NCI-H1105 (cell line): ENCODE results near the gene STON2.
"Not testable (repeated sequence)": the region's sequence is repeated elsewhere in the genome, so short reads cannot be mapped to it uniquely, and the experiment has no call there.

Experiments
- DNase-seq: peaks from one replicate; lab custom pipeline; 2025; lab: John Stamatoyannopoulos, UW

Gene STON2

GRCh38 chr14:81400202-81400678, at the start of gene STON2:
Gene STON2 (minus strand): TSS chr14:81400324. CDS start chr14:81398382, 1,942 bp downstream.
- peak; percentile 84 for DNase-seq

- no peak for DNase-seq
Observed at GRCh38 chr14:81449576-81449975, 49.5 kb upstream of the STON2 start.

GRCh38 chr14:81449114-81449513, 49.0 kb upstream of the STON2 start:
- no peak for DNase-seq

GRCh38 chr14:81447021-81447764, 47.1 kb upstream of the STON2 start:
- DNase-seq: no peak

- DNase-seq: no peak
Observed at GRCh38 chr14:81446279-81447007, 46.3 kb upstream of the STON2 start.

GRCh38 chr14:81441626-81442134, 41.6 kb upstream of the STON2 start:
- DNase-seq: no peak

GRCh38 chr14:81440041-81440440, 39.9 kb upstream of the STON2 start:
- no peak for DNase-seq

- no peak for DNase-seq
Observed at GRCh38 chr14:81437244-81437643, 37.1 kb upstream of the STON2 start.

GRCh38 chr14:81436296-81437138, 36.4 kb upstream of the STON2 start:
- peak; percentile 84 for DNase-seq

GRCh38 chr14:81435391-81436295, 35.5 kb upstream of the STON2 start:
- peak; percentile 81 for DNase-seq

GRCh38 chr14:81435048-81435390, 34.9 kb upstream of the STON2 start:
- no peak for DNase-seq

GRCh38 chr14:81434230-81434629, 34.1 kb upstream of the STON2 start:
- no peak for DNase-seq

- DNase-seq: no peak
Observed at GRCh38 chr14:81433378-81433777, 33.3 kb upstream of the STON2 start.

GRCh38 chr14:81432219-81432661, 32.1 kb upstream of the STON2 start:
- no peak for DNase-seq

GRCh38 chr14:81430235-81430634, 30.1 kb upstream of the STON2 start:
- DNase-seq: no peak

- not testable (repeated sequence) for DNase-seq
Observed at GRCh38 chr14:81429749-81430148, 29.6 kb upstream of the STON2 start.

GRCh38 chr14:81429028-81429427, 28.9 kb upstream of the STON2 start:
- no peak for DNase-seq

GRCh38 chr14:81427348-81428058, 27.4 kb upstream of the STON2 start:
- DNase-seq: no peak

- DNase-seq: no peak
Observed at GRCh38 chr14:81423504-81423903, 23.4 kb upstream of the STON2 start.

- no peak for DNase-seq
Observed at GRCh38 chr14:81418057-81418790, 18.1 kb upstream of the STON2 start.
